OCI-LY7 (cell line): Measurements from ENCODE around the gene S100A1. TPM values are rescaled to one million over a fixed set of nuclear protein-coding genes. Genes with fewer than 3 reads are reported as not detected.

Source experiments
- BruUV-seq: library from RNA; stranded (reverse); fragments of 400-500 nt; replicated peaks from 2 replicates; lab custom pipeline; 2021; lab: Mats Ljungman, UMichigan
- CTCF ChIA-PET: fragments of 300-600 bp; sonication (Branson Sonifier 250); formaldehyde crosslinking; loops from one replicate; lab custom pipeline; 2022; ENCODE audit warnings: antibody characterized with exemption; ENCODE audit not compliant: unreplicated experiment; lab: Charles Lee
- POLR2A ChIA-PET: fragments of 300-600 bp; sonication (Branson Sonifier 250); formaldehyde crosslinking; loops from one replicate; lab custom pipeline; 2022; ENCODE audit warnings: antibody characterized with exemption; lab: Charles Lee
- DNase-seq: peaks from one replicate; pipeline ENCODE4 v3.0.0-alpha.2; 2015; ENCODE audit warnings: low spot score
- H2AFZ ChIP-seq: fragments of 200-600 bp; sonication (generic), shearing (Covaris generic); 2 replicates; pipeline ENCODE4 v1.6.1; 2014; ENCODE audit warnings: mild to moderate bottlenecking, antibody characterized with exemption, low read length, moderate library complexity
- H3K27ac ChIP-seq: fragments of 200-600 bp; sonication (generic); 2 replicates; pipeline ENCODE4 v1.5.1; 2014; ENCODE audit warnings: mixed run types, low read depth, mild to moderate bottlenecking, moderate library complexity, low read length, inconsistent platforms; ENCODE audit not compliant: poor library complexity, severe bottlenecking
- H3K36me3 ChIP-seq: fragments of 200-600 bp; sonication (generic); 2 replicates; pipeline ENCODE4 v1.6.1; 2014; ENCODE audit warnings: mild to moderate bottlenecking, antibody characterized with exemption, low read length, moderate library complexity, mixed read lengths; ENCODE audit not compliant: insufficient read depth
- H3K4me1 ChIP-seq: fragments of 200-600 bp; sonication (generic); 2 replicates; pipeline ENCODE4 v1.5.1; 2014; ENCODE audit warnings: mild to moderate bottlenecking, low read length; ENCODE audit not compliant: insufficient read depth, poor library complexity, severe bottlenecking
- H3K4me2 ChIP-seq: fragments of 200-600 bp; sonication (generic); 2 replicates; pipeline ENCODE4 v1.6.1; 2014; ENCODE audit warnings: mild to moderate bottlenecking, low read length
- H3K4me3 ChIP-seq: fragments of 200-600 bp; sonication (generic); 2 replicates; pipeline ENCODE4 v1.5.1; 2014; ENCODE audit warnings: mild to moderate bottlenecking, low read depth, low read length; ENCODE audit not compliant: poor library complexity, severe bottlenecking
- H3K79me2 ChIP-seq: fragments of 200-600 bp; sonication (generic); 2 replicates; pipeline ENCODE4 v1.6.1; 2016; ENCODE audit warnings: low read depth, mild to moderate bottlenecking, low read length, moderate library complexity, mixed read lengths; ENCODE audit not compliant: insufficient read depth
- H3K9me2 ChIP-seq: fragments of 200-600 bp; sonication (generic); 2 replicates; pipeline ENCODE4 v1.6.1; 2016; ENCODE audit warnings: mild to moderate bottlenecking, low read length, mixed read lengths; ENCODE audit not compliant: insufficient read depth
- H3K9me3 ChIP-seq: fragments of 200-600 bp; sonication (generic); 2 replicates; pipeline ENCODE4 v1.6.1; 2014; ENCODE audit warnings: mild to moderate bottlenecking, mixed run types, low read length, mixed read lengths
- H4K20me1 ChIP-seq: fragments of 200-600 bp; sonication (generic); 2 replicates; pipeline ENCODE4 v1.6.1; 2014; ENCODE audit warnings: mild to moderate bottlenecking, antibody characterized with exemption, low read length, moderate library complexity, mixed read lengths; ENCODE audit not compliant: insufficient read depth
- EZH2phosphoT487 ChIP-seq: fragments of 200-600 bp; sonication (generic); IDR thresholded peaks from 2 replicates; pipeline ENCODE4 v1.6.1; 2018; ENCODE audit warnings: low read depth, borderline replicate concordance, mild to moderate bottlenecking, mixed run types, antibody characterized with exemption, low read length, moderate library complexity, mixed read lengths
- intact Hi-C: fragments of 100-400 bp; cut with micrococcal nuclease; formaldehyde crosslinking; loops from one replicate; pipeline ENCODE4 v1.10.0; 2022; ENCODE audit not compliant: unreplicated experiment
- total RNA-seq, 2 experiments: library from RNA; depleted of rRNA in 1 of 2; stranded (reverse); fragments of >200 nt in 1 of 2; shearing (Covaris generic) in 1 of 2; gene quantifications; 2 replicates each; pipeline ENCODE4 v1.2.3, GENCODE V29; 2014 to 2022
- TF ChIP-seq, protein P1 (sequence below): fragments of 200-600 bp; sonication (generic); conservative IDR thresholded peaks from 2 replicates; pipeline ENCODE4 v1.5.1; 2014; ENCODE audit warnings: mild to moderate bottlenecking, antibody characterized with exemption, low read length, moderate library complexity, mixed read lengths

S100A1 gene
- total RNA-seq, 2 experiments from 2014 or later: not detected

DNA sequence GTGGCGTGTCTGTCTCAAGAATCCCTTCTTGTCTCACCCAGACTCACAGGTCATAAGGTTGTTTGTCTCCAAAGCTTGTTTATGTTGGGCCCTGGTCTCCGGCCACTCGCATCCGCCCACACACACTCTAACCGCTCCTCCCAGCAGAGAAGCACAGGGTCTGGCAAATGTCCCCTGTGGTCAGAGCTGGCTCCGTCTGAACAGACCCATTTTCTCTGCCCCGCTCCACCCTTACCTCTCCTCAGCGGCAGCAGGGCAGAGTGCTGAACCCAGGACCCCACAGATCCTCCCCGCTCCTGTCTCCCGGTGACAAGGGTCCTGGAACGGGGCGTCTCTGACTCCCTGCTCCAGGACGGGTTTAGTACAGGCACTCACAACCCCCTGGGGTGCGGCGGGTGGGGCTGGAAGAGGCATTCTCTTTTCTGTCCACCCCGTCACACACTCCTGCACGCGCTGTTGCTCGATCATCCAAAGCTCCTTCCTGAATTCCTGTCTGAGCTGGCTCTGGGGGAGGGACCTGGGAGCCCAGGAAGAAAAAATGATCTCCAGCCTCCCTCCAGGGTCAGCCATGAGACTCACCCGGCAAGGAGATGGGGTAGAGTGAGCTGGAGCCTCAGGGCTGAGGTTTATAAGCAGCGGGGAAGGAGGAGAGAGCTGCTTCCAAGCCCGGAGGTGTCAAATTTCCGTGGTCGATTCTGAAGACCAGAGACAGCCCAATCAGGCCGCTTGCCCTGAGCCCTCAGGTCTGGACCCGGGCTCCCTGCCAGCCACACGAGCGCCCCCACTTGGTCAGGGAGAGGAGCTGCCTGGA is 1.1 kb upstream of the S100A1 start, which contains the start of gene S100A13:
TSS of gene S100A13 (minus strand) at position 602 of the 811 bp plus-strand sequence. CDS start 1,033 bp downstream, outside the sequence.
- H3K9me2 ChIP-seq: no peaks in the 10 kb centered on the region
- H3K4me2 ChIP-seq: peak within 1 kb of the TSS; percentile 39; the same call in 1 of the 2 replicates
- ChIA-PET CTCF (interaction anchor here (1.9 kb wide), 1 partner anchor 55 kb away, joined by 6 read pairs; no protein-coding TSS in a partner anchor), POLR2A (interaction anchor here (0.7 to 1.2 kb wide), 3 partner anchors 9 to 29 kb away, joined by 3 read pairs; no protein-coding TSS in a partner anchor)
- H4K20me1 ChIP-seq: no peaks in the 10 kb centered on the region
- DNase-seq: peak; percentile 67
- intact Hi-C loops: no loop called here
- H2AFZ ChIP-seq: peak within 1 kb of the TSS; percentile 61; the same call in 1 of the 2 replicates
- no peak within 1 kb of the TSS for H3K27ac ChIP-seq
- no peaks in the 10 kb centered on the region for H3K36me3 ChIP-seq
- peaks cover 22% of the 10 kb centered on the region for H3K4me1 ChIP-seq
- H3K9me3 ChIP-seq: no peaks in the 10 kb centered on the region
- H3K79me2 ChIP-seq: no peaks in the 10 kb centered on the region
- no TSS peak for BruUV-seq
- TF ChIP-seq, protein P1, sequence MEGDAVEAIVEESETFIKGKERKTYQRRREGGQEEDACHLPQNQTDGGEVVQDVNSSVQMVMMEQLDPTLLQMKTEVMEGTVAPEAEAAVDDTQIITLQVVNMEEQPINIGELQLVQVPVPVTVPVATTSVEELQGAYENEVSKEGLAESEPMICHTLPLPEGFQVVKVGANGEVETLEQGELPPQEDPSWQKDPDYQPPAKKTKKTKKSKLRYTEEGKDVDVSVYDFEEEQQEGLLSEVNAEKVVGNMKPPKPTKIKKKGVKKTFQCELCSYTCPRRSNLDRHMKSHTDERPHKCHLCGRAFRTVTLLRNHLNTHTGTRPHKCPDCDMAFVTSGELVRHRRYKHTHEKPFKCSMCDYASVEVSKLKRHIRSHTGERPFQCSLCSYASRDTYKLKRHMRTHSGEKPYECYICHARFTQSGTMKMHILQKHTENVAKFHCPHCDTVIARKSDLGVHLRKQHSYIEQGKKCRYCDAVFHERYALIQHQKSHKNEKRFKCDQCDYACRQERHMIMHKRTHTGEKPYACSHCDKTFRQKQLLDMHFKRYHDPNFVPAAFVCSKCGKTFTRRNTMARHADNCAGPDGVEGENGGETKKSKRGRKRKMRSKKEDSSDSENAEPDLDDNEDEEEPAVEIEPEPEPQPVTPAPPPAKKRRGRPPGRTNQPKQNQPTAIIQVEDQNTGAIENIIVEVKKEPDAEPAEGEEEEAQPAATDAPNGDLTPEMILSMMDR: peak; percentile 76
- TF ChIP-seq EZH2phosphoT487: no peak
- peak within 1 kb of the TSS; percentile 26 for H3K4me3 ChIP-seq

DNA sequence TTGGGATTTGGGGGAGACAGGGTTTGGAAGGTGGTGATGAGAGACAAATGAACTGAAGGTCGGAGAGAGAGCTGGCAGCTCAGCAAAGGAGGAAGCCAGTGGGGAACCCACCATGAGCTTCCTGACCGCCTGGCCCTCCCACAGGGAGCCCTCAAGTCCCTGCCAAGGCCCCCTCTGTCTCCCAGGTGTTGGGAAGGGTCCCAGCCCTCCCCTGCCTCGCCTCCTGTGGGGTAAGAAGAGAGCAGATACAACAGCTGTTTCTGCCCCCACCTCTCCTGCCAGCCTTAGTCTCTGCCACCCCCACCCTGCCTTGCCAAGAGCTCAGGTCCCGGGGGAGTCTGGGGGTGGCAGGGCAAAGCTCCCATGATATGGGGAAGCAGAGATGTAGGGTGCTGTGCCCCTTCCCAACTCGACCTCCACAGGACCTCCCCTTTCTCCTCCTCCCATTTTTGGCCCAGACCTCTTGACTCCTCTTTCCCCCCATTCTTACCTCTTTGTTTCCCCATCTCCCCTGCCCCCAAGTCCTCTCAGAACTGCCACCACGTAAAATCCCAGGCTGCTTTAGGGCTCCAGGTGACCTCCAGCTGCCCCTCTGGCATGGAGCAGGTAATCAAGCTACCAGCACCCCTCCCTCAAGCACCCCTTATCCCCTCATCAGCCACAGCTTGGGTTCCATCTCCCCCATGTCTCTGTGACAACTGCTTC is 556 bp downstream of the S100A1 start:
- no peak for DNase-seq
- CTCF ChIA-PET: interaction anchor here (0.6 to 1.9 kb wide), 2 partner anchors 56 to 276 kb away, joined by 3 to 6 read pairs; no protein-coding TSS in a partner anchor
- no peaks in the 10 kb centered on the region for H3K79me2 ChIP-seq
- no peaks in the 10 kb centered on the region for H3K36me3 ChIP-seq
- no peaks in the 10 kb centered on the region for H3K9me2 ChIP-seq
- no peaks in the 10 kb centered on the region for H3K9me3 ChIP-seq
- TF ChIP-seq EZH2phosphoT487: no peak
- TF ChIP-seq, protein P1: no peak
- no peak overlapping the region for H3K4me3 ChIP-seq
- POLR2A ChIA-PET: no interaction called here
- peaks cover 16% of the 10 kb centered on the region for H3K4me1 ChIP-seq
- intact Hi-C loops: no loop called here
- no peak overlapping the region for H3K4me2 ChIP-seq
- BruUV-seq: no TSS peak
- no peak overlapping the region for H3K27ac ChIP-seq
- no peak overlapping the region for H2AFZ ChIP-seq
- H4K20me1 ChIP-seq: no peaks in the 10 kb centered on the region
